ENCODE data around the gene DOCK10.

The DOCK10 gene

GRCh38 chr2:224816816-224817215, 225.5 kb downstream of the DOCK10 start:
- DNase-seq = no peak

DNA sequence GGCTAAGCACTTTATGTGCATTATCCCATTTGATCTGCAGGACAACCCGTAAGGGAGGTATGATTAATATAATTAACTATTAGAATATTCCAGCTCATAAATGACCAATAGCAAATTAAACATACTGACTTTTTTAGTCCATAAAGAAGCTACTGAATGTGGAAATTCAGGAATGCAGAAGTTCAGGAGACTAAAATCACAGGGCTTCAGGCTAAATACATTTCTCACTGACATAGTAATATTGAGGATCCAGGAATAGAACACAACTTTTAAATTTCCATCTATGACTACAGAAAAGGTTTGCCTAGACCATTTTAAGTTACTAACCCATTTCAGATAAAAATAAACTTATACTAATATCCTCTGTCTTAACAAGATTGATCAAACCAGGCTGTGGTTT, 228.7 kb downstream of the DOCK10 start:
- DNase-seq = no peak

DNA sequence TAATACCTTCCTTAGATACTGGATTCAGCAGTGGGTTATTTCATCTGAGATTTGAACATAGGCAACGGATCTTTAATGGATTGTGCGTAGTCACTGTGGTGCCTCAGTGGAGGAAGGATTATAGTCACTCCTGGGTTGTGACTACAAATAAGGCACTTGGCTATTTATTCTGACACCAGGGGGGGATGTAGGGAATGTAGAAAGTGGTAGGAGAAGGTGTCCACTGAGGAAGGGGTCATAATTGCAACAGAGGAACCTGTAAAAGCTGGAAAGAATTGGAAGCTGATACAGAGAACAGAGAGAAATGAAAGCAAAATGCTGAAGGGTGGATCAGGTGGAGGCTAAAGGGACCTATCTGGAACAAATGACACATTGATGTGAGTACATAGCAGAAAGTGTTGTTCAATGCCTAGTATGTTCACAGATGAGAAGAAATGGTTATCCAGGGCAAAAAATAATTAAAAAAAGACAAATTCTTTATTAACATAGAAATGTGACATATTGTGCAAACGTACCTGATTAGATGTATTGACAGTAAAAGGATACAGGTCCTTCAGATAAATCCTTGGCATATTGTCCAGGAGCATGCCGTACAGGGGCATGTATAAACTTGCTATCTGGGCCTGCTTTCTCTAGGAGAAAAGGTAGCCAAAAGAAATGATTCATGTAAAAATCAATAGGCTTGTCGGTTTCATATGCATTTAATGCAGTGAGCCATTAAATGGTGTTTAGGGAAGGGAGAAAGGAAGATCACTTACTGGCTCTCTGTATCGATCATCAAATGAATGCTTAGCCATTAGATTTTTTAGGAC, 234.9 kb downstream of the DOCK10 start:
- no peak for DNase-seq

GRCh38 chr2:224803930-224804329, 238.3 kb downstream of the DOCK10 start:
- DNase-seq = no peak

- DNase-seq = no peak
Measured at GRCh38 chr2:224802407-224802806, 239.9 kb downstream of the DOCK10 start.

GRCh38 chr2:224801360-224801759, 240.9 kb downstream of the DOCK10 start:
- no peak for DNase-seq

DNA sequence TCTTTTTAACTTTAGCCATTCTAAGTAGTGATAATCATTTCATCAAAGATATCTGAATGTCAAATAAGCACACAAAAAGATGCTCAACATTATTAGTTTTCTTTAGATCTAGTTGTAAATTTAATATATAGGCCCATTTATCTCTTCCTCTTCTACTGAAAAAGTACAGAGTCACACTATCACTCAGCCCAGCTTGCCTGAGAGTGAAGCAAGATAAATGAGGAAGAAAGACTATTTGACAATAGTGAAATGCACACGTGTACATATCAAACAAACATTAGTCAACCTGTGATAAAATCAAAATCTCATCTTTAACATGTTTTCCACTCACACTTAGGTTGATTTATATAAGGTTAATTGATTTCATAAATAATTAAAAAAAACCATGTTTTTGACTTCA, 242.6 kb downstream of the DOCK10 start:
- DNase-seq = no peak

GRCh38 chr2:224798180-224798579, 244.1 kb downstream of the DOCK10 start:
- no peak for DNase-seq

GRCh38 chr2:224796695-224797305, 245.5 kb downstream of the DOCK10 start:
- no peak for DNase-seq

DNA sequence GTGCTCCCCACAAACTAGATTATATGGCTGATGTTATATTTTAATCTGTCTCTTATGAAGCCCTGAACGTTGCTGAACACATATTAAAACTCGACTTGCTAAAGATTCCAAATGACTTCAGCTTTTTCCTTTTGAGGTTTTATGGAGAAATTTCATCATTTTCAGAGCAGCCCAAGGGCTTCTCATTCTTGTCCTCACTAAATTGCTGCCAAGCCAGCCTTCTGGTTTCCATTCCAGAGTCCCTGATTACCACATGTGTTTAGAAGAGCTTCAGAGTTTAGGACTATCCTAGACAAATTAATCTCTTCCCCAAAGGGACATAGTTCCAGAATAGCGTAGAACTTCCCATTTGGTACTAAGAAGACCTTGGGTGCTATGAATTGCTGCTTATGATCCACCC, 248.3 kb downstream of the DOCK10 start:
- no peak for DNase-seq

DNA sequence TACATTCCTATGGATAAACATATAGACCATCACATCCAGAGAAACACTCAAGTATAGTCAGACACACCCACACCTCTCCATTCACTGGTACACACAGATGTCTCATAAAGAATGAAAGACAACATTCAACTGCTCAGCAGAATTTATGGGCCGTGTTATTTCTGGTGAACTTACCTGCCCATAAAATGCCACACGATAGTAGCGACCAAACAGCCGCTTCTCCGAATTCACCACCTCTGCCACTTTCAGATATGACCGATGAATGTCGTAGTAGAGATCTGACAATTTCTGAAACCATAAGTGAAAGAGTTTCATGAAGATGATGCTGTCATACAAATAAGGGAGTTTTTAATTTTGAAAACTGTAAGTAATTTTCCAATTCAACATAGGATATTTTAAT, 255.4 kb downstream of the DOCK10 start:
- no peak for DNase-seq

DNA sequence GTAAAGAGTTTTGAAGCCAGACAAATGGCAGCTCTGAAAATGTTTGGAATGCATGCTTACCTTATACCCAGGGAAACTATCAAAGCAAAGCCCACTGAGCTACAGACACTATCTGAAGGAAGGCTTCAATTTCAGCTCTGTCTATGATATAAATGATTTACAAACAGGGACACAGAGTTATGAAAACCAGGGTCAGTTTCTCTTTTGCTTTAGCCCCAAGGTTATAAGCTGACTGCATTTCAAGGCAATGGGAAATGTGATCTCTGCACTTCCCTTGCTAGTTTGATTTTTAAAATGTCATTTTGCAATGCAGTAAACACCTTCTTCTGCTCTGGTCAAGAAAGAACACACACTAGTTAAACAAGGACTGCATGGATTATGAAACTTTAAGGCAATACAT, 260.9 kb downstream of the DOCK10 start:
- DNase-seq = no peak

GRCh38 chr2:224780823-224781222, 261.4 kb downstream of the DOCK10 start:
- no peak for DNase-seq

DNA sequence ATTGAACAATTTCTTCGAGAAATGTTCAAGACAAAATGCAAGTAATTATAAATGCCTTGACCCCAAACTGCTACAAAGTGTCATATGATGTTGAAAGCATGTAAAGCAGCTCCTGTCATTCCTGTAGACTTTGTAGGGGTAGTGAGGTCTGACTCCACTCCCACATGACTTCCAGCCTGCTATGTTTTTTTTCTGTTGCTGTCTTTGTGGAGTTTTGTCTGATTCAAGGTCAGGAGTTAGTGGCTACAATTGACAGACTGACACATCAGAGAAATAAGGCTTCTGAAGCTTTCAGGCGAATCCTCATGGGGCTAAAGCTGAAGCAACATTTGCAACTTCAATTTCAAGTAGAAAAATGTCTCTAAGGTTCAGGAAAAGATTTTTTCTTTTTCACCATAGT, 262.2 kb downstream of the DOCK10 start:
- DNase-seq = no peak

GRCh38 chr2:224778474-224778877, 263.8 kb downstream of the DOCK10 start:
- no peak for DNase-seq

DNA sequence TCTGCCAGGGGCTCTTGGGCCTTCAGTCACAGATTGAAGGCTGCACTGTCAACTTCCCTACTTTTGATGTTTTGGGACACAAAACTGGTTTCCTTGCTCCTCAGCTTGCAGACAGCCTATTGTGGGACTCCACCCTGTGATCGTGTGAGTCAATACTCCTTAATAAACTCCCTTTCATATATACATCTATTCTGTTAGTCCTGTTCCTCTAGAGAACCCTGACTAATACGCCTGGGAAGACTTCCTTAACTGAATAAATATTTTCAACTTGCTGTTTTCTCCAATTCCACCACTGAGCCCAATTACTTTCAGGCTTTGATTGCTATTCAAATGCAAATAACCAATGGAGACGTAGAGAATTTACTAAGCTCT, 264.7 kb downstream of the DOCK10 start:
- DNase-seq = no peak

- DNase-seq = no peak
Measured at GRCh38 chr2:224776795-224777558, 265.3 kb downstream of the DOCK10 start.

GRCh38 chr2:224775647-224776046, 266.6 kb downstream of the DOCK10 start:
- no peak for DNase-seq

- DNase-seq = no peak
Measured at GRCh38 chr2:224774735-224775134, 267.5 kb downstream of the DOCK10 start.

GRCh38 chr2:224772494-224772893, 269.8 kb downstream of the DOCK10 start:
- DNase-seq = no peak

DNA sequence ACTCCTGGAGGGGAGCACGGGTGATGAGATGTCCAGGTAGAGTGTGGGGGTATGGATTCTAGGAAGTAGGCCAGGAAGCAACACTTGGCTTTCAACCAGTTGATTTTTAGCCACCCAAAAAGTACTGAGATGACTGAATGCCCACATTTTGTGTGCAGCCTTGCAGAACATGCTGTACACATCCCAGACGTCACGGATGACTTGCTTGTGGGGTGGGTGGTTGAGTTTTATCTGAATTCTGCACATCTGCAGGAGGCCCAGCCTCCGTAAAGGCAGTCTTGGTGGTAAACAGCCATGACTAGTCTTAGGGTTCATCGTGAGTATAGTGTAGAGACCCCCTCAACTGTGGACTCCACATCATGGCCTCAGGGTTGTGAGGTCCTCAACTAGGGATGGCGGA, 272.8 kb downstream of the DOCK10 start:
- DNase-seq = no peak

GRCh38 chr2:224764565-224765236, 277.6 kb downstream of the DOCK10 start:
- no peak for DNase-seq

GRCh38 chr2:224757934-224758548, 284.2 kb downstream of the DOCK10 start:
- no peak for DNase-seq
